Islet precursor cell (in vitro differentiated cells): ENCODE measurements around the gene WWOX.

Source experiments
- DNase-seq: peaks from one replicate; pipeline ENCODE4 v3.0.0-alpha.2; 2018

Gene WWOX

DNA sequence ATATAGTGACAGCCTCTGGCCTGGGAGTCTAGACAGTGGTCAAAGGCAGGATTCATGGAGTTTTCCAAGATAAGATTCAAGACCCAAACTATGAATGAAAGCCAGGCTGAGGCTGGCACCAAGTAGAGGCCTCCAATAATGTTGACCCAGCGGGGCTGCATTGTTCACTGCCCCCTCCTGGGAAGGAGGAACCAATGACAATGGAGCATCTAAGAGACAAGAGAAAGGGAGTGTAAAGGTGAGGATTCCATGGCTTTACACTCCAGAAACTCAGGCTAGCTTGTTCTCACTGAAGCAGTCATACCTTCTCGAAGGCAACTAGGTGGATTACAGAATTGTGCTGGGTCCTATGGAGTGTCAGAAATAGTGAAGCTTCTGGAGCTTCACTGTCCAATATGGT, 380.3 kb downstream of the WWOX start:
- DNase-seq: no peak

DNA sequence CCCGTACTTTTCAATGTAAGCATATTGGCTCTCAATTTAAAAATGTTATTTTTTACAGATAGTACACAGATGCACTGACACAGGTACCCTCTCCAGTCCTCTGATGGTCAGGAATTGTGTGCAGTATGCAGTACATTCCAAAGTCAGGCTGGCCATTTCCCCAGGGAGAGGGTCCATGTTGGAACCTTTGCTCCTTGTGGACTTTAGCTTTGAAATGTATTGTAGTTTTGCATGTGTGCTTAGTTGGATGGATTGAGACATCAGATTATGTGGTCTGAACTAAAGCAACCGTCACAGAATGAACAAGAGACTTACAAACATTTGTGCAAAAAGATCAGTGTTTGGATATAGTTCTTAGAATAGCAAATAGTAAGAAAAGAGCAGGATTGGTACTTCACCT, 381.1 kb downstream of the WWOX start:
- DNase-seq: no peak

DNA sequence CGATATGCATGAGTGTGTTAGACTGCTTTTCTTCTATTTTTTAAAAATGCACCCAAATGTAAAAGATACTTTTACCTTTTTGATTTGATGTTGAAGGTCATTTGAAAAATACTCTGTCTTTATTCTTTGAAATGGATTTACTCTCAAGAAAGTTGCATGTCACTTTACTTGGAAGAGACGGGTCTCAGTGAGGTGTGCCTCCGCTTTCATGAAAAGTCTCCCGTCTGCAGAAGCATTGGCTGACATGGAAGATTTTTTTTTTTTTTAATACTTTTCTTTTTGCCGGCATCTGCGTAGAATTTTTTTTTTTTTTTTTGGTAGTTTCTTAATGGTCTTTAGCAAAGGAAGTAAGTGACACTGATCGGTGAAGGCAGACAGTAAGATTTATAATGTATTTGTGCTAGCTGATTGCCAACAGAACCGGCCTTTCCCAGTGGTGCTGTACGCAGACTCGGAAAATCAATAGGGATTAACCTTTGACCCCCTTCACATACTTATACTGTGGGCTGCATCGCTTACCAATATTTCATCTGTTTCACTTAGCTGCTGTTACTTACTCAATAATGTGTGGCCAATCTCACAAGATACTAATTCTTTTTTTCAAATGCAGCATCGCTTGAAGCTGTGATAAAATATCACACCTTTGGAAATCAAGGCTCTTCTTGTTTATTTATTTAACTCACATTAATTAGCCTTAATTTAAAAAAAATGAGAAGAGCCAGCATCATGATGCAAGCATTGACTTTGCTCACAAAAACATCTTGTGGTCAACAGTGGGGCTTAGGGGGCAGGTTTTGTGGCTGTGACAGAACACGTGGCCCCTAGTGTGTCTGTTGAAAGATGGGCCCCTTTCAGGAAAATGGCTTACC, 383.9 kb downstream of the WWOX start:
- DNase-seq: no peak

DNA sequence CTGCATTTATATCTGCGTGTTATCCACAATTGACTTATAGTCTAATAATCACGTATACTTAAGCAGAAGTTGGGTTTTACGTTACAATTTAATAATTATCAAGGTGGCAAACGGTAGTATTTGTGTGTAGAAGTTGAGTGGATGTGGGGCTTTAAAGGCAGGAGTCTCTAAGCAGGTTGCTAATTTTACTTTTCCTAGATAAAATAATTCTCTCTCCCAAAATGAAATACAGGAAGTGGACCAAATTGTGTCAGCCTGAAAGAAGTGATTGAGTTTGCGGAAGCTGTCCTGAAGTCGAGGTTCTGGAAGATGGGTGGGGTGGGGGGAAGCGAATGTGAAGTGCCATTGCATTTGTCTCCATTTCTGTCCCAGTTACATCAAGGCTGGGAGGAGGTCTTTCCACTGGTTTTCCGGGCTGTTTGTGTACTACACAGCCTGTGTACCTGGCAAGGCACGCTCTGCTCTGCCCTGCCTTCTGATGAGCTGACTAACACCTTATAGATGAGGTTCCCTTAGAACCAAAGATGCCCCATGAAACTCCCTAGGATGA, 385.1 kb downstream of the WWOX start:
- DNase-seq: no peak

DNA sequence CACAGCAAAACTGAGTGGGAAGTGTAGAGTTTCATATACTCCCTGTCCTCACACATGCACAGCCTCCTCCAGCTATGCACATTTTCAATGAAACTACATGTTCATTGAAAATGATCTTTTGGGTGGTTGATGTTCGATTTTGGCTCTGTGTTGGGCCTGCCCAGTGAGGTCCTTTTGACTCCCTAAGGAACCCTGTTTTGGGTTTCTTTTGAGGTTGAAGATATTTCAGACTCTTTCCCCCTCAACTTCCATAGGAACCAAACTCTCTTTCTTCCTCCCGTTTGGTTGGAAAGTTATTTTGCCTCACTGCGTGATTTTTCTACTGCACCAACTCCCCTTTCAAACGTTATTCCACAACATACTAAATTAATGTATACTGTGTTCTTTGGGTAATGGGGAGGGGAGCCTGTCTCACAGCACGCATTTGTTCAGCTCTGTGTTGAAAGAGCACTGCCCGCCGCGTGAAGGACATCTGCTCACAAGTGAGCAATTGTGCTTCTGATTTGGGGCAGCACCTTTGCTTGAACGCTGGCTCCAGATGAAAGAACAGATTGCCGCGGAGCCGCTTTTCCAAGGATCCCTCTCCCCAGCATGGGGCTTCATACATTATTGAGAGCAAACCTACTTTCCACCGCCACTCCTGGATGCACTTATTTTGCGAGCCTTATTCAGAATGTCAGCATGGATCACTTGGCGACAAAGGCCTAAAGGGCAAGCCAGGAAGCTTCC, 385.9 kb downstream of the WWOX start:
- no peak for DNase-seq

DNA sequence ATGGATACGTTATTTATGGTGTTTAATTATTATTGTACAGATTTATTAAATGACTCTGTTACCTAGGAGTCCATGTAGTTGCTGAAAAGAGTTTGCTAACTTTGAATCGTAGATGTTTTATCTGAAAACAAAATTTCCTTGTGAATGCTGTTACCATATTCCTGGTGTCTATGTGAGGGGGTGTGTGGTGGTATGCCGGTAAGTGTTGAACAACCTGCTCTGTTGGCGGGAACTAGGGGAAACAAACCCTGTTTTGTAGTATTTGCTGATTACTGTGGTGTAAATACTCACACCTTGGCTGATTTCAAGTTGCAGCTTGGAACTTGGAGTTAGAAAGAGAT, 386.4 kb downstream of the WWOX start:
- DNase-seq: no peak

DNA sequence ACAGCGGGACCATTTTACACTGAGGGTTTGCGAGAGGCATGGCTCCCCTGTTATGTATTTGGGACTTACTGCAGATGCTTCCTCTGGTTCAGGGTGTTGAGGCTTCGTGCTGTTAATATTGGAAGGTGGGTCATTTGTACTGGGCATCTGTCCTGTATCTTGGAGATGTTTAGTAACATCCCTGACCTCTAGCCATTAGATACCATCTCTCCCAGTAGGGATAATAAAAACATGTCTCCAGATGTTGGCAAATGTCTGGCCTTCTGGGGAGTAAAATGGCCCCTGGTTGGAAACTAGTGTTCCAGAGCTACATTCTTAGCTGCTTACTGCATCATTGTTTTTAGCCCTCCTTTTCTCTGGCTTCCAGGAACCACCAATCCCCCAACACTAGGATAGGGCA, 388.0 kb downstream of the WWOX start:
- DNase-seq: no peak

DNA sequence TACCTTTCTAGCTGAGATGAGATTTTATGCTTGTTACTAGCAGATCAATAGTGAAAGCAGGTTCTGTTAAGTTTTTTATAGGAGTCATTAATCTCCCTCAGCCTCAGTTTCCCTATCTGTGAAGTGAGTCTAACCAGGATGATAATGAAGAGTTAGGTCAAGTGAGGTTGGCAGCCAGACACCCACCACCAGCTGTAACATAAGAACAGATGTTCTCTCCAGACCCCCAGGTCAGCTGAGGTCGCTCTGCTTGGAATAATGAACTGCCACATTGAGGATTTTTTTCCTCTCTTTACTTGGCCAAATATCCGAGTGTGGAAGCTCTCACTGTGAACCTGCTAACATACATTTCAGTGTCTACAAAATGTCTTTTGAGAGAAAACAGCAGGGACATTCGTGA, 389.6 kb downstream of the WWOX start:
- no peak for DNase-seq

DNA sequence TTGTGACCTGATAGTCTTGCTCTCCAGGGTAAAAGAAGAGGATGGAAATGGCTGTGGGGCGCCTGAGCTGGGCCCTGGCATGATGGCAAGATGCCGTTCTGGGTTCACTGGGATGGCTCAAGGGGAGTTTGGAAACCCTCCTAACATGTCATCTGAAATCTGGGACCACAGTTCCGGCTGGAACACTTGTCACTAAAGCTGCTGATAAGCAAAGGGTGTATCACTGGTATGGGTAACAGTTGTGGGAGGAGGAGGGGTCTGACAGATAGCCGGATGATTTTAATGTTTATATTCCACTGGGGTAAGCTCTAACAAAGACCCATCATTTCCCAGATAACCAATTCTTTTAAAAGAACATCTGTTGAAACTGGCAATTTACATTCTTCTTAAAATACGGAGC, 390.2 kb downstream of the WWOX start:
- no peak for DNase-seq

DNA sequence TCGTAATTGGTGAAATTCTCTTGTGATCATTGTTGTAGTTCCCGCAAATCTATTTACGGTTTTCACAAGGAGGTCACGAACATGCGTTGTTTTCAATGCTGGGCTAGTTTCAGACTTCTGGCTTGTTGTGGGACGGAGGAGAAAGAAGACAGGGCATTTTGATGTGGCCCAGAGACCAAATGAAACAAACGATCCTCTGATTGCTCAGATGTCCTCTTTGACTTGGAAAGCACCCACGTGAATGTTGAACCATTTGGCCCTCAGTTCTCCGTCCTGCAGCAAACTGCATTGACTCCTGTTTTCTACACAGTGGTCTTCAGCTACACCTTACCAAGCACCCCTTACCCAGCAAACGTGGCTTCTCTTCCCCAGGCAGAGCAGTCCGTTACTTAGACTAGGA, 391.0 kb downstream of the WWOX start:
- no peak for DNase-seq

DNA sequence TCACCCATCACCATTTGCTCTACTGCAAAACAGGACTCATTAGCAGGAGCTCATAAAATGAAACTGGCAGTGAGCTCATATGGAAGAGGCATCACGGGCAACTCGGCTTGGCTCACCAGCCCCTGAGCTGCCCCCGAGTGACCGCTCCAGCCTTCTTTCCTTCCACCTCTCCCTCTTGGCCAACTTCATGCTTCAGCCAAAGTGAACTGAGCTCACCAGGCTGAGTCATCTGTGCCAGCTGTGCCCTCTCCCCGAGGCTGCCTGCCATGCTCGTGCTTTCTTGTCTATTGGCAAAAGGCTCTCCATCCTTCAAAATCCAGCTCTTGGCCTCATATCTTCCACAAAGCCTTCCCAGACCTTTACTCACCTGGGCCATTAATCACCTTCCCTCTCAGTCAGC, 391.4 kb downstream of the WWOX start:
- DNase-seq: no peak

DNA sequence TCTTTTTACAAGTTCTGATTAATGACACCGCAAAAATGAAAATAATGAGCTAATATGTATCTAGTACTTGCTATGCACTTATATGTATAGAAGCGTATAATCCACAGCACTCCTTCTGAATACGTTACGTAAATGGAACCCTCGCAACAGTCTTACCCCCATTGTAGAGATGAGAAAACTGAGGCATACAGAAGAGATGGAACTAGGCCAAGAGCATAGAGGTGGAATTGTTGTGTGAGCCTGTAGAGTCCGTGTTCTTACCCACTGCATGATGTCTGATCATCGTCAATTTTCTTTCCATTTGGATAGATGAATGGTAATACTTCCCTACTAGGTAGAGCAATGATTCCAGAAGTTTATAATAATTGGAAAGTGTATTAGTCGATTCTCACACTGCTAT, 394.1 kb downstream of the WWOX start:
- no peak for DNase-seq

DNA sequence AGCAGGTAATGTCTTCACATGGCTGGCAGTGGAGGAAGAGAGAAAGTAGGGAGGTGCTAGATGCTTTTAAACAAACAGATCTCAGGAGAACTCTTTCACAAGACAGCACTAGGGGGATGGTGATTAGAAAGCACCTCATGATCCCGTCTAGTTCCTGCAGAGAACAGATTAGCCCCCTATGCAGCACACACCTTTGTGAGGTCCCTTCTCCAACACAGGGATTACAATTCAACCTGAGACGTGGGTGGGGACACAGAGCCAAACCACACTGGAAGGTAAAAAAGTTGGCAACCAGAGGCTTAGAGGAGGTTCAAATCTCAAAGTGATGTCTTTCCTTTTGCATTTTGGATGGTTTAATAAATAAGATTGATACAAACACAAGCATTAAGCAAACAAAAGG, 394.7 kb downstream of the WWOX start:
- no peak for DNase-seq

DNA sequence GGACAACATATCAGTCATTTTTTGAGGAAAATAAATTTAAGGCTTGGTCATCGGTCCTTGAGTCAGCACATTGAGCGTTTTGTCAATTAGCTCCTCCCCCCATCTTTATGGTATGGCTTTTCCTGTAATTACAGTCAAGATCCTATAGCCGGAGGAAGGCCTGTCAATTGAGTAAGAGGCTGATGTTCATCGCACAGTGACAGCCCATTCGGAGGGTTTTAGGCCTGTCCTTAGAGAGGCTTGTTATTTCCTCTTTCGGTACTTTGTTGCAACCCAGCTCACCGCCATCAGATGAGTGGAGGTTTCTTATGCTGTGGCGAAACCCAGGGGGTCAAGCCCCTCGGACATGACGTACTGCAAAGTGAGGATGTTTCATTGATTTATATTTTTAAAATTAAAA, 395.2 kb downstream of the WWOX start:
- no peak for DNase-seq

DNA sequence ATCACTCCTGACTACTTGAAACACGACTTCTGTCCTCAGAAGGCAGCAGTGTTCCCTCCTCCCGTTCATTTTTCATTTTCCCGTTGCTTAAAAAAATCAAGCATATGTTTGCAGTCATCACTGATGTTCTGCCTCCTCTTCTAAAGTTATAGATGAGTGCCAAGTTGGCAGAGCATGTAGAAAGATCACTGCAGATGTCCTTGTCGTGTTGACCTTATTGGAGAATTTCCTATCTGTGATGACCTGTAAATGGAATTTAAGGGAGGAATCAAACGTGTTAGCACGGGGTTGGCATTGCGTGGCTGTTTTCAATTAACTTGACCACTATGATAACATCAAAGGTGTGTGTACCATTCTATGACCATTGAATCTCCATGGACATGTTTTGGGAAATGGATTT, 396.7 kb downstream of the WWOX start:
- no peak for DNase-seq

DNA sequence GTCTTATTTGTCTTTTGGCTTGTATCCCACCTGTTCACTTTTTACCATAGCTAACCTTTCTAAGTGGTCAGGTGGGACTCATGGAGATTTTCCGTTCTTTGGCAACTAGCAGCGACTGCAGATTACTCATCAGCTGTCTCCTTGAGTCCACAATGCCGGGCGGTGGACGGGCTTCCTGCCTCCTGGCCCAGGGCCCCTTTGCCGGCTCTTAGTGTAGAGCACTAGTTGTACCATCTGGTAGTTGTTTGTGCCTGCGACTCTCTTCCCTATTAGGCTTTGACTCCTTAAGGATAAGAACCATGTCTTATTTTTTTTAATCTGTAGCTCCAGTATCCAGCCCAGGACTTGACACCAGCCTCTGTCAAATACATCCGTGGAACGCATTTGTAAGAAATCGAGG, 399.9 kb downstream of the WWOX start:
- DNase-seq: no peak

DNA sequence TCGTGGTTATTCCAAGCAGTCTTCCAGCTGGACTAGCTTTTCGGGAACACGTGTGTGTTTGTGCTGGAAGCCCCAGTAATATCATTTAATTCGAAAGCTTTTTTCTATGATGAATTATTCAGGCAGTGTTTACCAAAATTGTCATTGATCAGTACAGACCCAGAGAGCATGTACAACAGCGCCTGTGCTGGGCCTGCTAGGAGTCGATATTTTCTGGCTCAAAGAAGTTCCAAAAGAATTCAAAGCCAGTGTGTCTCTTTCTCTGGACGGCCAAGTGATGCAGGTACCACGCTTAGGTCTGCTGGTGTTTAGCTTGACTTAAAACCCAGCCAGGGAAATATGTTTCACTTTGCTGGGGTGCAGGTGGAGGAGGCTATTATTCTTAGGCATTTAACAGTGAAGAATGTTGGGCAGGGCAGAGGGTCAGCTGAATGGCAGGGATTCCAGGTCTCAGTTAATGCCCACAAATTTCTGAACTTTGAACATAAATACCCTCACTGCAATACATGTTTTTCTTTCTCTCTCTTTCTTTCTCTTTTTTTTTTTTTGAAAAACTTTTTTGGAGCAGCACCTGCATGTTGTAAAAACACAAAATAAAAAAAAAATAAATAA, 401.3 kb downstream of the WWOX start:
- DNase-seq: no peak

DNA sequence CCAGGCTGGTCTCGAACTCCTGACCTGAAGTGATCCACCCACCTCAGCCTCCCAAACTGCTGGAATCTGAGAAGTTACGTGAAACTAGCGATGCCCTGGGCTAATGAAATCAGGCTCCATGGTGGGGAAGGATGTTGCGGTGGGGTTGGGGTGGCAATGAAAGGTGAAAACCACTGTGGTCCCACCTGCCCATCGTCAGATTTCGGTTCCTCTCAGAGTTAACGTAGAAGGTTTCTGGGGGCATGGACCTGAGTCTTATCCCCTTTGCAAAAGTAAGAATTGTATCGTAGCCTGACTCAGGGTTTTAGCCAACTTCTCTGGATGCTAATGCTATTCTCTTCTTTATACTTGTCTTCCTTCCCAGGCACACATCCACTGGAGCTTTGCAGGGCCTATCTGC, 402.3 kb downstream of the WWOX start:
- DNase-seq: no peak

DNA sequence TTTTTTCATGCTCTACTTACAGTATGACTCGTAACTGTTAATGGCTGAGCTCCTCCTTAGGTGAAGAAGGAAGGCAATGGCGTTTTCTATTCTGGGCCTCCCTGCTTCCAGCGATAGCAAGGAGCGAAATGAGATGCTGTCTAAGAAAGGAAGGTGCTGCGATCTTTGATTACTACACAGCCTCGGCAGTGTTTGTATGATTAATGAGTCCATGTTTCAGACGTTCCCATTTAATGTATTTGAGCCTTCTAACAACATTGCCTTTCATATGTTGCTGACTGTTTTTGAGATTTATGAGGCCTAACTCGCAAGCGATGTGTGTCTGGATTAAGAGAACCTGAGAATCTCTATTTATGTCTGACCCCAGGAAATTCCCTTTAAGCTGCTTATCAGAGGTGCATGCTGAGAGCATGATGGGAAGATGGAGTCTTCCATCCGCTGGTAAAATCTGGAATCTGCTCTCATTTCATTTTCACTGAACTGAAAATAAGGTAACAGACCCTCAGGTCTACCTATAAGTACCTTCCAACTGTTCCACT, 403.4 kb downstream of the WWOX start:
- DNase-seq: no peak

DNA sequence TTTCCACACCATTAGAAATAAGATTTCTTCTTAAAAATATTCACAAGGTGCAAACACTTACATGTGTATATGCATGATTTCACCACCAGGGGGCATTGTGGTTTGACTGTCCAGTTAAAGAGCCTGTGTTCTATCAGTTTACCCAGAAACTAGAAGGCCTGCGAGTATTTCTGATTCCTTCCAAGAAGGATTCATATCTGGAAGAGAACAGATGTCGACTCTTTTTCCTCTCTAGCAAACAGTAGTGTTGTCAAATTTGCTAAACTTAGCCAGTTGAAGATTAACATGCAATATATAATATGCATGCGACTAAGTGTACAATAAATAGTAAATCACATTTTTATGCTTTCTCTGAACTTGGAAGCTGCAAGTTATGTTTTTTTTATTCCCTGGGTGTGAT, 404.1 kb downstream of the WWOX start:
- no peak for DNase-seq

DNA sequence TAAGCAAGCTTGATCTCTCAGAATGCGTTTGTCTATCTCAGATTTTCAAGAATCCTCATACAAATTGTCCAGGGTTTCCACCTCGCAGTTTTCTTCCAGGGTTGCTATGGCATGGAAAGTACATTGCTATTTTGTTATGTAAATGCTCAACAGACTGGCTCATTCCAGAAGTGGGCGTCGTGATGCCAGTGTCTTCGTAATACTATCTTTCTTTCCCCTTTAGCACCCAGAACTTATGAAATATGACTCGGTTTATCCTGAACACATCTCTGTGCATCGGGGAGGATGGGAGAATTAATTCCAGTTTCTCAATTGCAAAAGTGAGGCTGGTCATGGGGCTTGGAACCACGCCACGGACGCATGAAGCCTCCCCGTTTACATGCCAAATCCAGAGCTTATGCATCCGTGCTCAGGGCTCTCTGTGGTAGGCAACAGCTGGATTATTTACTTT, 405.0 kb downstream of the WWOX start:
- no peak for DNase-seq

DNA sequence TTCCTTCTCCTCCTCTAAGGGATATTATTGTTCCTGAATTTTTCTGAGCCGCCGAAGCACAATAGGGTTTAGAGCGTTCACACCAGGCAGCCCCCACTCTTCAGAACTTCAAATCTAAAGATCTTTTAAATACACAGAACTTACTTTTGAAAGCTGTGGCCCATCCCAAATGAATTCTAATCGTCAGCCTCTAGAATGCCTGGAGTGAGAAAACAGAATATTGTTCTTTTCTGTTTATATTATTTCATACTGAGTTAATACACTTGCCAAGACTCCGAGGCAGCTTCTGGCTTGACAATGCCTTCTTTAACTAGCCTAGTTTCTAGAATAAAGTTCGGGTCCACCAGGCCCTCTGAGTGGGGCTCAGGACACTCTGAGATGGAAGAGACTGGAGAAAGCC, 405.6 kb downstream of the WWOX start:
- DNase-seq: no peak

DNA sequence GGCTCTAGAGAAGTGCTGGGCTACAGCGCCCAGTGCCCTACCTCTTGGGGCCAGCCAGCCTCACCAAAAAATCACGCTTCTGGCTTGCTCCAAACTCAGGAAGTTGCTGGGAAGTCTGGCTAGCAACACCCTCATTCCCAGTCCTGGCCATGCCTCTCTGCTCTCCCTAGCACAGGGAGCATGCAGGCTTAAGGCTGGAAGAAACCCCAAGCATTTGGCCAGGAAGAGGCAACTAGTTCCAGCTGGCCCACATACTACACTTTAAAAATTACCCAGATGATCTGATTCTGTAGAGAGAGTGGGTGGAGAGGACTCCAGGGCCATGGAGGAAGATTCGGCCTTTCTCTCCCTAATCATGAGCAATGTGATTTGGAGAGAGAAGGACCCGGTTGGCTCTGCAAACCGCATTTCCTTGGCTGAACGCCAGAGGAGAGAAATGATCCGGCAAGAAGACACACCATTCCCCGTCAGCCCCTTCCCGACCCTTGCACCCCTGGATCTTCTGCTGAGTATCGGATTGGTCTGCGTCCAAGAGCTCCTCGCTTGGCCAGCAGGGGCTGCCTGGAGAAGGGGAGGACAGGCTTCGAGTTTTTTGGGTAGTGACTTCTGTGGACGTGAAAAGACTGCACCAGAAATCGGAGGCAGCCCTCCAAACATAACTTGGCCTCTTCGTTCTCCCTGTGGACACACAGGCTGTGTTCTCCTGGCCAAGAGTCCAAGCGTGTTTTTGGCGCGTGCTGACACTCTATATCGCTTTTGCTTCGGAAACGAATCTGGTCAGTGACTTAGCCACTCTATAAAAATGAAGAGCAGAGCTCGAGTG, 406.3 kb downstream of the WWOX start:
- DNase-seq: no peak
